Epithelial cell of esophagus (primary cell): Measurements from ENCODE around the gene ATP6V0E1.
"Not testable (repeated sequence)": the region's sequence is repeated elsewhere in the genome, so short reads cannot be mapped to it uniquely, and the experiment has no call there.

Source experiments
- DNase-seq: peaks from one replicate; pipeline ENCODE4 v3.0.0; 2010; ENCODE audit warnings: low read depth
- H3K4me3 ChIP-seq: 2 replicates; pipeline ENCODE4 v1.5.1; 2011; ENCODE audit warnings: mild to moderate bottlenecking, low read length, control low read depth
- TF ChIP-seq, protein P1 (sequence below): IDR thresholded peaks from 2 replicates; pipeline ENCODE4 v1.5.1; 2011; ENCODE audit warnings: low read depth, mild to moderate bottlenecking, low read length, control low read depth, inconsistent platforms; ENCODE audit not compliant: insufficient read depth; ENCODE audit errors: missing control alignments

Gene ATP6V0E1

DNA sequence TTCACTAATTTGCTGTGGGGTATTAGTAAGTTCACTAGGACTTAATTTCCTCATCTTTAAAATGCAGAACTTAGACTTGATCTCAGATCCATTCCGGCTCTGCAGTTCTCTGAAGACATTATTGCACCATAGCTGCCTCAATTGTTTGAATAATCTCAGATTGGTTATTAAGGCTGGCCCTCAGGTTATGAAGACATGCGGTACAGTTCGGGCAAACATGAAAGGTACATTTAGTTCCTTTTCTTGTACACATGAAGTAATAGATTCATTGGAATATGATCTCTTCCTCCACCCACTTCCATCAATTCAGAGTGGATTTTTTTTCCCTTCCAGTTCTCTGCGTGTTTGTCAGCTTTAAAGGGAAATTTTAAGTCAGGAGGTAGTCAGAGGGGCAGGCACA lies 28.0 kb downstream of the ATP6V0E1 start:
- no peak for DNase-seq
- TF ChIP-seq, protein P1, sequence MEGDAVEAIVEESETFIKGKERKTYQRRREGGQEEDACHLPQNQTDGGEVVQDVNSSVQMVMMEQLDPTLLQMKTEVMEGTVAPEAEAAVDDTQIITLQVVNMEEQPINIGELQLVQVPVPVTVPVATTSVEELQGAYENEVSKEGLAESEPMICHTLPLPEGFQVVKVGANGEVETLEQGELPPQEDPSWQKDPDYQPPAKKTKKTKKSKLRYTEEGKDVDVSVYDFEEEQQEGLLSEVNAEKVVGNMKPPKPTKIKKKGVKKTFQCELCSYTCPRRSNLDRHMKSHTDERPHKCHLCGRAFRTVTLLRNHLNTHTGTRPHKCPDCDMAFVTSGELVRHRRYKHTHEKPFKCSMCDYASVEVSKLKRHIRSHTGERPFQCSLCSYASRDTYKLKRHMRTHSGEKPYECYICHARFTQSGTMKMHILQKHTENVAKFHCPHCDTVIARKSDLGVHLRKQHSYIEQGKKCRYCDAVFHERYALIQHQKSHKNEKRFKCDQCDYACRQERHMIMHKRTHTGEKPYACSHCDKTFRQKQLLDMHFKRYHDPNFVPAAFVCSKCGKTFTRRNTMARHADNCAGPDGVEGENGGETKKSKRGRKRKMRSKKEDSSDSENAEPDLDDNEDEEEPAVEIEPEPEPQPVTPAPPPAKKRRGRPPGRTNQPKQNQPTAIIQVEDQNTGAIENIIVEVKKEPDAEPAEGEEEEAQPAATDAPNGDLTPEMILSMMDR, result no peak
- no peak overlapping the region for H3K4me3 ChIP-seq

DNA sequence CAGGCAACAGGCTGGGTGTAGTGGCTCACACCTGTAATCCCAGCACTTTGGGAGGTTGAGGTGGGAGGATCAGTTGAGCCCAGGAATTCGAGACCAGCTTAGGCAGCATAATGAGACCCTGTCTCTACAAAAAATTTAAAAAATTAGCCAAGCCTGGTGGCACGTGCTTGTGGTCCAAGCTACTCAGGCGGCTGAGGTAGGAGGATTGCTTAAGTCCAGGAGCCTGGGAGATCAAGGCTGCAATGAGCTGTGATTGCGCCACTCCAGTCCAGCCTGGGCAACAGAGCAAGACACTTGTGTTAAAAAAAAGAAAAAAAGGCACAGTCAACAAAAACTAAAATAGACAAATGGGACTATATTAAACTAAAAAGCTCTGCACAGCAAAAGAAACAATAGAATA lies 29.3 kb downstream of the ATP6V0E1 start:
- TF ChIP-seq, protein P1, result no peak
- no peak for DNase-seq
- no peak overlapping the region for H3K4me3 ChIP-seq

DNA sequence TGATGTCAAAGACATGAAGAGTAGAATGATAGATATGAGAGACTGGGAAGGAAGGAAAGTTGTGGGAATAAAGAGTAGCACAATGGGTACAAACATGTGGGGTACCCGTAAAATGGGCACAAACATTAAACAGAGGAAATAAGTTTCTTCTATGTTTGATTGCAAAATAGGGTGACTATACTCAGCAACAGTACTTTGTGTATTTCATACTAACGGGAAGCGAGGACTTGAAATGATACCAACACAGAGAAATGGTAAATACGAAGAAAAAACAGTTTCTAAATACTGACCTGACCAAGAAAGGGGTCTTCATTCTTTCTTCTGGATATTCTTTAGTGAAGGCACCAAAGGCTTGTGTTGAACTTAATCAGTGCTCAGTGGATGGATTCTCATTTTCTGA lies 31.1 kb downstream of the ATP6V0E1 start:
- H3K4me3 ChIP-seq, result no peak overlapping the region
- no peak for DNase-seq
- TF ChIP-seq, protein P1, result no peak

DNA sequence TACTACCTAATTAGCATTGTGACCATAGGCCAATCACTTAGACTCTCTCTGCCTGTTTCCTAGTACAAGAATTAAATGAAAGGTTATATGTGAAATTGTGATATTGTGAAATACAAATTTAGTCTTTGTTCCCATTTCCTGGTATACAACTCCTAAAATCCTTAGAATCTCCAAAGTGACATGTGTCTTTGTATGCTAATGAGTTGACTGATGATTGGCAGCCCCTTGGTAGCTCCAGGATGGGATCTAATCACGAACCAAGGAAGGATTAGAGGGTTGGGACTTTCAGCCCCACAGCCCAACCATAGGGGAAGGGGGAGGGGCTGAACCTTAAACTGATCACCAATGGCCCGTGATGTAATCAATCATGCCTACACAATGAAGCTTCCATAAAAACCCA lies 31.6 kb downstream of the ATP6V0E1 start:
- H3K4me3 ChIP-seq, result no peak overlapping the region
- TF ChIP-seq, protein P1, result no peak
- no peak for DNase-seq

DNA sequence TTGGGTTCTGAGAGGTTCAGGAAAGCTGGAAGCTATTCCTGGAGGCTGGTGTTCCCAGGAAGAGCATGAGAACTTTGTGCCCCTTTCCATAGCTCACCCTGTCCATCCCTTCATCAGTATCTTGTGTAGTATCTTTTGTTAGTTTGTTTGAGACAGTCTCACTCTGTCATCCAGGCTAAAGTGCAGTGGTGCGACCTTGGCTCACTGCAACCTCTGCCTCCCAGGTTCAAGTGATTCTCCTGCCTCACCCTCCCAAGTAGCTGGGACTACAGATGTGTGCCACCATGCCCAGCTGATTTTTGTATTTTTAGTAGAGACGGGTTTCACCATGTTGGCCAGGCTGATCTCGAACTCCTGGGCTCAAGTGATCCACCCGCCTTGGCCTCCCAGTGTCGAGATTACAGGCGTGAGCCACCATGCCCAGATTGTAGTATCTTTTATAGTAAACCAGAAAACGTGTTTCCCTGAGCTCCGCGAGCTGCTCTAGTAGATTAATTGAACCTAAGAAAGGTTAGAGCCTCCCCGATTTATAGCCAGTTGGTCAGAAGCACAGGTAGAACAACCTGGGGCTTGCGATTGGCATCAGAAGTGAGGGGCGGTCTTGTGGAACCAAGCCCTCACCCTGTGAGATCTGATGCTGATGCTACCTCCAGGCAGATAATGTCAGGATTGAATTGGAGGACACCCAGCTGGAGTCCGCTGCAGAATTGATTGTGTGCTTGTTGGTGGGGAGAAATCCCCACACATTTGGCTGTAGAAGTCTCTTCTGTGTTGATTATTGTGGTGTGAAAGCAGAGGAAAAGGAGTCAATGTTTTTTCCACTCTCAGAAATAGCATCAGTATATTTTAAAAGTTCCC lies 32.3 kb downstream of the ATP6V0E1 start:
- DNase-seq, result no peak
- TF ChIP-seq, protein P1, result no peak
- no peak overlapping the region for H3K4me3 ChIP-seq

DNA sequence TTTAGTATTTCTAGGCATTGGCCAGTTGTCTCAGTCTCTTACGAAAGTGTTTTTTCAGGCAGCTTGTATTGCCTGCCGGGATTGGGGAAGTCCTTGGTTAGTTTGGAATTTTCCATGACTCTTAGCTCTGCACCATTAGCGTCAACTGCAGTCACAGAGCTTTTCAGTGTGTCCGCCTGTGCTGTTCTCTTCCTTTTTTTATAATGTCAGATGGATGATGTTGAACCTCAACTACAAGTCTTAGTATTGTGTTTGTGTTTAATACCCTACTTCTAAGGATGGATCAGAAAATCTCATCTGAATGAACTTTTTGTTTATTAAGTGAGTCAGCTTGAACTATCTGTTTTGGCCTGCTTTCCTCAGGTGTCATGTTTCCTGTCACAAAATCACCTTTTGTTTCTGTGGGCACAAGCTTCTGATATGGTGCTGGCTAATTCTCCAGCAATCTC lies 33.1 kb downstream of the ATP6V0E1 start:
- H3K4me3 ChIP-seq, result no peak overlapping the region
- TF ChIP-seq, protein P1, result no peak
- DNase-seq, result peak; percentile 61

DNA sequence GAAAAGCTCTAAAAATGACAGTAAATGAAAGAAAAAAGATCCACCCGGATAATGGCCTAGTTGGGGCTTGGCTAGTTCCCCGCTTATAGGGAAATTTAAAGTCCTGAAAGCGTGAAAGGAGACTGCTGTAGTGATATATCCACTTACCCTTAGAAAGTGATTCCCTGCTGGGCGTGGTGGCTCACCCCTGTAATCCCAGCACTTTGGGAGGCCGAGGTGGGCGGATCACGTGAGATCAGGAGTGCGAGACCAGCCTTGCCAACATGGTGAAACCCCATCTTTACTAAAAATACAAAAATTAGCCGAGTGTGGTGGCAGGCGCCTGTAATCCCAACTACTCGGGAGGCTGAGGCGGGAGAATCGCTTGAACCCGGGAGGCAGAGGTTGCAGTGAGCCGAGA lies 33.5 kb downstream of the ATP6V0E1 start:
- H3K4me3 ChIP-seq, DNase-seq: not testable (repeated sequence)
